Endothelial cell of umbilical vein (primary cell): ENCODE measurements around the gene VAV2.

ENCODE experiments used
- EZH2 ChIP-seq: IDR thresholded peaks from 2 replicates; pipeline ENCODE4 v1.6.1; 2012; ENCODE audit warnings: borderline replicate concordance, low read depth, mild to moderate bottlenecking, moderate library complexity, low read length, inconsistent platforms; ENCODE audit not compliant: severe bottlenecking
- FOS ChIP-seq: IDR thresholded peaks from 2 replicates; pipeline ENCODE4 v1.6.1; 2011; ENCODE audit warnings: mild to moderate bottlenecking, low read length, moderate library complexity, borderline replicate concordance; ENCODE audit not compliant: insufficient read depth
- GATA2 ChIP-seq: IDR thresholded peaks from 2 replicates; pipeline ENCODE4 v1.7.0; 2011; ENCODE audit warnings: low read depth, mild to moderate bottlenecking, moderate library complexity, mixed read lengths, low read length; ENCODE audit not compliant: insufficient read length, insufficient read depth
- JUN ChIP-seq: IDR thresholded peaks from 2 replicates; pipeline ENCODE4 v1.6.1; 2011; ENCODE audit warnings: borderline replicate concordance, low read depth; ENCODE audit not compliant: insufficient read length, insufficient read depth
- MYC ChIP-seq: IDR thresholded peaks from one replicate; pipeline ENCODE4 v1.6.1; 2011; ENCODE audit warnings: mild to moderate bottlenecking, low read depth, low read length
- POLR2A ChIP-seq: IDR thresholded peaks from 2 replicates; pipeline ENCODE4 v1.6.1; 2012; ENCODE audit warnings: low read depth, mild to moderate bottlenecking, control low read depth, low read length
- POLR2AphosphoS5 ChIP-seq: IDR thresholded peaks from 2 replicates; pipeline ENCODE4 v1.6.1; 2012; ENCODE audit warnings: low read depth, mild to moderate bottlenecking, control low read depth, low read length, moderate library complexity; ENCODE audit not compliant: insufficient read depth
- TF ChIP-seq, protein P1 (sequence below): IDR thresholded peaks from 2 replicates; pipeline ENCODE4 v1.6.1; 2011; ENCODE audit not compliant: insufficient read depth, insufficient read length
- TF ChIP-seq, protein P2 (sequence below), 2 donors: IDR thresholded peaks; 1 replicate in 1 of 2; 2 replicates in 1 of 2; pipeline ENCODE4 v1.5.1; 2011; ENCODE audit warnings: low read length in 2 of 2, mild to moderate bottlenecking in 2 of 2, moderate library complexity in 2 of 2, control low read depth in 1 of 2, inconsistent platforms in 1 of 2, low read depth in 1 of 2; ENCODE audit not compliant: insufficient read depth in 1 of 2; ENCODE audit errors: extremely low read depth in 1 of 2

GRCh38 chr9:133836001-133836758 lies 155.9 kb downstream of the VAV2 start:
- TF ChIP-seq, protein P1, sequence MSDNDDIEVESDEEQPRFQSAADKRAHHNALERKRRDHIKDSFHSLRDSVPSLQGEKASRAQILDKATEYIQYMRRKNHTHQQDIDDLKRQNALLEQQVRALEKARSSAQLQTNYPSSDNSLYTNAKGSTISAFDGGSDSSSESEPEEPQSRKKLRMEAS: no peak
- TF ChIP-seq, protein P2, sequence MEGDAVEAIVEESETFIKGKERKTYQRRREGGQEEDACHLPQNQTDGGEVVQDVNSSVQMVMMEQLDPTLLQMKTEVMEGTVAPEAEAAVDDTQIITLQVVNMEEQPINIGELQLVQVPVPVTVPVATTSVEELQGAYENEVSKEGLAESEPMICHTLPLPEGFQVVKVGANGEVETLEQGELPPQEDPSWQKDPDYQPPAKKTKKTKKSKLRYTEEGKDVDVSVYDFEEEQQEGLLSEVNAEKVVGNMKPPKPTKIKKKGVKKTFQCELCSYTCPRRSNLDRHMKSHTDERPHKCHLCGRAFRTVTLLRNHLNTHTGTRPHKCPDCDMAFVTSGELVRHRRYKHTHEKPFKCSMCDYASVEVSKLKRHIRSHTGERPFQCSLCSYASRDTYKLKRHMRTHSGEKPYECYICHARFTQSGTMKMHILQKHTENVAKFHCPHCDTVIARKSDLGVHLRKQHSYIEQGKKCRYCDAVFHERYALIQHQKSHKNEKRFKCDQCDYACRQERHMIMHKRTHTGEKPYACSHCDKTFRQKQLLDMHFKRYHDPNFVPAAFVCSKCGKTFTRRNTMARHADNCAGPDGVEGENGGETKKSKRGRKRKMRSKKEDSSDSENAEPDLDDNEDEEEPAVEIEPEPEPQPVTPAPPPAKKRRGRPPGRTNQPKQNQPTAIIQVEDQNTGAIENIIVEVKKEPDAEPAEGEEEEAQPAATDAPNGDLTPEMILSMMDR (IDR thresholded peaks at IDR 0.05; ENCODE audit: extremely low read depth in 1 of 2, insufficient read depth in 1 of 2, low read depth in 1 of 2, low read length in 2 of 2): no peak
- TF ChIP-seq EZH2 (no peak), POLR2A (no peak), GATA2 (no peak), POLR2AphosphoS5 (no peak), MYC (no peak), JUN (no peak), FOS (no peak)
